ENCODE data around the gene OR9I1.

- TF ChIP-seq, protein P1, sequence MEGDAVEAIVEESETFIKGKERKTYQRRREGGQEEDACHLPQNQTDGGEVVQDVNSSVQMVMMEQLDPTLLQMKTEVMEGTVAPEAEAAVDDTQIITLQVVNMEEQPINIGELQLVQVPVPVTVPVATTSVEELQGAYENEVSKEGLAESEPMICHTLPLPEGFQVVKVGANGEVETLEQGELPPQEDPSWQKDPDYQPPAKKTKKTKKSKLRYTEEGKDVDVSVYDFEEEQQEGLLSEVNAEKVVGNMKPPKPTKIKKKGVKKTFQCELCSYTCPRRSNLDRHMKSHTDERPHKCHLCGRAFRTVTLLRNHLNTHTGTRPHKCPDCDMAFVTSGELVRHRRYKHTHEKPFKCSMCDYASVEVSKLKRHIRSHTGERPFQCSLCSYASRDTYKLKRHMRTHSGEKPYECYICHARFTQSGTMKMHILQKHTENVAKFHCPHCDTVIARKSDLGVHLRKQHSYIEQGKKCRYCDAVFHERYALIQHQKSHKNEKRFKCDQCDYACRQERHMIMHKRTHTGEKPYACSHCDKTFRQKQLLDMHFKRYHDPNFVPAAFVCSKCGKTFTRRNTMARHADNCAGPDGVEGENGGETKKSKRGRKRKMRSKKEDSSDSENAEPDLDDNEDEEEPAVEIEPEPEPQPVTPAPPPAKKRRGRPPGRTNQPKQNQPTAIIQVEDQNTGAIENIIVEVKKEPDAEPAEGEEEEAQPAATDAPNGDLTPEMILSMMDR (IDR thresholded peaks at IDR 0.05) = no peak
- TF ChIP-seq POLR2A (IDR thresholded peaks at IDR 0.05) = no peak
Observed at GRCh38 chr11:58135171-58135570, 9.8 kb upstream of the OR9I1 start.
